ENCODE measurements around the gene ALS2. TPM values are rescaled to one million over a fixed set of nuclear protein-coding genes. Genes with fewer than 3 reads are reported as not detected.

The ALS2 gene
- polyA plus RNA-seq (2012; rRNA removed): 11.6 and 18.5 TPM in 2 replicates
- polyA plus RNA-seq (2012; cell fraction: cytosol; rRNA removed): 13.0 and 14.1 TPM in 2 replicates
- polyA plus RNA-seq (2012; cell fraction: nucleus; rRNA removed): 13.8 and 26.9 TPM in 2 replicates

DNA sequence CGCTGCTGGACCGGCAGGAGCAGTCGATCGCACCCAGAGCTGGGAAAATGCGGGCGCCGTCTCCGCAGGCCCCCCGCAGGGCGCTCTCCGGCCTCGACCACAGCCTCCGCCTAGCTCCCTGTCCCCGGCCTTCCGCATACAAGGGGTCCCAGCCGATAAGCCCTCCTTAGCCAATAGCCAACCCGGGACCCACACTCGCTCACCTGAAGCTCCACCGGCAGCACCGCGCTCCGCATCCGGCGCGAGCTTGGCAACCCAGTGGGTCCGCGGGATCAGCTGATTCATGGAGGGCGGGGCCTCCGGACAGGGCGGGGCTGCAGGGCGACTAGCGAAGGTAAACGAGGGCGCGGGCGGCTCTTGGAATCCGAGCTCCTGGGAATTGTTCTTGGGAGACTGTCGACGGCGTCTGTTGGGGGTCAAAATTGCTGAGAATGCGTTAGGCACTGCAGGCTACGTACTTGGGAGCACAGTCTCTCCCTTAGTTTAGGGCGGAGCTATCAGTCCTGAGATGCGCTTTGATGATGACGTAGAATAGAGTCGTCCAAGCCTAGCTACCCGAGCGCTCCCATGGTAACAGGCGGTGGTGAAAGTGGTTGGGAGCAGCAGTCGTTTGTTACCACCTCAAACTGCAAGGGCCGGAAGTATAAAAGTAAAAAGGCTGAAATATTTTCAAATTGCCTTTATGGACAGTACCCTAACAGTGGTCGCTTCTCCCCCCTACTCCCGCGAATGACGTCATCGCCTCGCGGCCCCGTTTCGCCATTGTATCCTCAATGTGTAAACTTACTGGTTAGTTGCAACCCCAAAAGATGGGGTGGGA lies at the start of gene ALS2:
Gene ALS2, minus strand, starts transcription at position 260 of the 820 bp plus-strand sequence. CDS start 12,048 bp downstream, outside the sequence.
- Histone ChIP-seq H3K4me3 (ENCODE audit: low read depth in 2 of 2, low read length in 1 of 2) (peak within 1 kb of the TSS; percentile 97), H3F3A (replicated peaks; ENCODE audit: insufficient read depth) (peaks cover 4% of the 10 kb centered on the region), H3K27ac (ENCODE audit: low read depth in 2 of 2, low read length in 1 of 2) (peak within 1 kb of the TSS; percentile 91 to 93), H2AFZ (ENCODE audit: low read depth) (peak within 1 kb of the TSS; percentile 98), H3K9me2 (no peaks in the 10 kb centered on the region), H3K9ac (peak within 1 kb of the TSS; percentile 91), H3K79me2 (ENCODE audit: insufficient read depth) (peaks cover 47% of the 10 kb centered on the region), H3K4me1 (ENCODE audit: control insufficient read depth in 1 of 2, insufficient read depth in 2 of 2, low read depth in 1 of 2, low read length in 1 of 2) (peaks cover 13 to 31% of the 10 kb centered on the region in 2 experiments), H3K36me3 (replicated peaks in 1 of 2; ENCODE audit: control insufficient read depth in 1 of 2, insufficient read depth in 2 of 2, low read length in 1 of 2) (no peaks in the 10 kb centered on the region), H3K4me2 (peak within 1 kb of the TSS; percentile 95), H3K9me3 (no peaks in the 10 kb centered on the region), H3K27me3 (ENCODE audit: insufficient read depth) (no peaks in the 10 kb centered on the region), H4K20me1 (ENCODE audit: insufficient read depth) (peaks cover 11% of the 10 kb centered on the region; the same call in 1 of the 2 replicates)
- POLR2A ChIA-PET: interaction anchor here (0.7 to 1.7 kb wide), 5 partner anchors 16 to 892 kb away, joined by 3 to 10 read pairs (median 5); partner anchors contain the start of genes NIF3L1, PPIL3, SUMO1 and TMEM237
- TF ChIP-seq MXI1 (IDR thresholded peaks at IDR 0.05; ENCODE audit: low read depth, low read length) (peak; percentile 76), TEAD4 (IDR thresholded peaks at IDR 0.05; ENCODE audit: borderline replicate concordance, insufficient read depth) (0 out of 2 replicates have a peak, but pooled peaks have one; percentile 10), CHD2 (IDR thresholded peaks at IDR 0.05; ENCODE audit: low read length, partially characterized antibody) (peak; percentile 55), FOXJ3 (CRISPR knock-in tag; IDR thresholded peaks at IDR 0.05) (no peak), RFX5 (IDR thresholded peaks at IDR 0.05; ENCODE audit: low read length) (peak; percentile 48), YY1 (IDR thresholded peaks at IDR 0.05; ENCODE audit: low read depth) (peak; percentile 66; the same call in 1 of the 2 replicates), SIN3A (IDR thresholded peaks at IDR 0.05; ENCODE audit: borderline replicate concordance, low read depth, low read length) (peak; percentile 30), POLR2AphosphoS5 (IDR thresholded peaks at IDR 0.05; ENCODE audit: low read depth, low read length) (peak; percentile 89), EZH2phosphoT487 (IDR thresholded peaks at IDR 0.05; ENCODE audit: borderline replicate concordance, low read depth) (no peak), JUND (IDR thresholded peaks at IDR 0.05) (0 out of 2 replicates have a peak, but pooled peaks have one; percentile 4), NRF1 (IDR thresholded peaks at IDR 0.05; ENCODE audit: low read depth, low read length) (no peak), TAF1 (IDR thresholded peaks at IDR 0.05; ENCODE audit: borderline replicate concordance, low read depth, low read length) (peak; percentile 79), FOSL2 (IDR thresholded peaks at IDR 0.05; ENCODE audit: borderline replicate concordance, low read depth) (peak; percentile 7; the same call in 1 of the 2 replicates), RCOR1 (IDR thresholded peaks at IDR 0.05; ENCODE audit: low read length) (0 out of 2 replicates have a peak, but pooled peaks have one; percentile 3), ELF1 (IDR thresholded peaks at IDR 0.05) (0 out of 2 replicates have a peak, but pooled peaks have one; percentile 42)
- TF ChIP-seq, protein P1, sequence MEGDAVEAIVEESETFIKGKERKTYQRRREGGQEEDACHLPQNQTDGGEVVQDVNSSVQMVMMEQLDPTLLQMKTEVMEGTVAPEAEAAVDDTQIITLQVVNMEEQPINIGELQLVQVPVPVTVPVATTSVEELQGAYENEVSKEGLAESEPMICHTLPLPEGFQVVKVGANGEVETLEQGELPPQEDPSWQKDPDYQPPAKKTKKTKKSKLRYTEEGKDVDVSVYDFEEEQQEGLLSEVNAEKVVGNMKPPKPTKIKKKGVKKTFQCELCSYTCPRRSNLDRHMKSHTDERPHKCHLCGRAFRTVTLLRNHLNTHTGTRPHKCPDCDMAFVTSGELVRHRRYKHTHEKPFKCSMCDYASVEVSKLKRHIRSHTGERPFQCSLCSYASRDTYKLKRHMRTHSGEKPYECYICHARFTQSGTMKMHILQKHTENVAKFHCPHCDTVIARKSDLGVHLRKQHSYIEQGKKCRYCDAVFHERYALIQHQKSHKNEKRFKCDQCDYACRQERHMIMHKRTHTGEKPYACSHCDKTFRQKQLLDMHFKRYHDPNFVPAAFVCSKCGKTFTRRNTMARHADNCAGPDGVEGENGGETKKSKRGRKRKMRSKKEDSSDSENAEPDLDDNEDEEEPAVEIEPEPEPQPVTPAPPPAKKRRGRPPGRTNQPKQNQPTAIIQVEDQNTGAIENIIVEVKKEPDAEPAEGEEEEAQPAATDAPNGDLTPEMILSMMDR (IDR thresholded peaks at IDR 0.05): no peak
- TF ChIP-seq, protein P2, sequence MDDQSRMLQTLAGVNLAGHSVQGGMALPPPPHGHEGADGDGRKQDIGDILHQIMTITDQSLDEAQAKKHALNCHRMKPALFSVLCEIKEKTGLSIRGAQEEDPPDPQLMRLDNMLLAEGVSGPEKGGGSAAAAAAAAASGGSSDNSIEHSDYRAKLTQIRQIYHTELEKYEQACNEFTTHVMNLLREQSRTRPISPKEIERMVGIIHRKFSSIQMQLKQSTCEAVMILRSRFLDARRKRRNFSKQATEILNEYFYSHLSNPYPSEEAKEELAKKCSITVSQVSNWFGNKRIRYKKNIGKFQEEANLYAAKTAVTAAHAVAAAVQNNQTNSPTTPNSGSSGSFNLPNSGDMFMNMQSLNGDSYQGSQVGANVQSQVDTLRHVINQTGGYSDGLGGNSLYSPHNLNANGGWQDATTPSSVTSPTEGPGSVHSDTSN (IDR thresholded peaks at IDR 0.05): peak; percentile 45
- TF ChIP-seq, protein P3, sequence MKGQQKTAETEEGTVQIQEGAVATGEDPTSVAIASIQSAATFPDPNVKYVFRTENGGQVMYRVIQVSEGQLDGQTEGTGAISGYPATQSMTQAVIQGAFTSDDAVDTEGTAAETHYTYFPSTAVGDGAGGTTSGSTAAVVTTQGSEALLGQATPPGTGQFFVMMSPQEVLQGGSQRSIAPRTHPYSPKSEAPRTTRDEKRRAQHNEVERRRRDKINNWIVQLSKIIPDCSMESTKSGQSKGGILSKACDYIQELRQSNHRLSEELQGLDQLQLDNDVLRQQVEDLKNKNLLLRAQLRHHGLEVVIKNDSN (IDR thresholded peaks at IDR 0.05; ENCODE audit: borderline replicate concordance, low read depth): peak; percentile 86
- CTCF ChIA-PET: interaction anchor here (0.9 to 1.5 kb wide), 7 partner anchors 11 to 378 kb away, joined by 3 to 7 read pairs (median 3); no protein-coding TSS in a partner anchor
- 2% methylated on average over 32 of the region's 60 CpGs for WGBS (ENCODE audit: low lambda C conversion rate)
- DNase-seq: peak; percentile 90
